Left ventricle myocardium superior (tissue), 1 donor: ENCODE results near the gene OR5M8. TPM values are rescaled to one million over a fixed set of nuclear protein-coding genes. Genes with fewer than 3 reads are reported as not detected.

Source experiments
- ATAC-seq: fragments of 200-7000 bp; cut with Tn5 transposase; one replicate; pipeline ENCODE4 v1.9.1; 2020; ENCODE audit warnings: mild to moderate bottlenecking, moderate library complexity
- DNase-seq: peaks from one replicate; pipeline ENCODE4 v3.0.0-alpha.2; 2020
- intact Hi-C: fragments of 100-400 bp; cut with micrococcal nuclease; formaldehyde crosslinking; loops from one replicate; pipeline ENCODE4 v1.11.0; 2022
- long read RNA-seq: library from polyadenylated mRNA; unstranded; transcript quantifications from one replicate; pipeline ENCODE4 v2.0.0, GENCODE V29; 2021
- total RNA-seq: library from RNA; stranded (reverse); fragmentation: NEBNext Ultra II Directional; extraction: Animal tissue kit (Norgen Biotek cat#: 25700); gene quantifications from one replicate; pipeline ENCODE4 v1.2.1, GENCODE V29; 2021
- donor health status: DM: no; HTN: yes; CAD: no; lungs with severe emphysema.

OR5M8 gene
- not detected for total RNA-seq
- long read RNA-seq, result 0 reads

DNA sequence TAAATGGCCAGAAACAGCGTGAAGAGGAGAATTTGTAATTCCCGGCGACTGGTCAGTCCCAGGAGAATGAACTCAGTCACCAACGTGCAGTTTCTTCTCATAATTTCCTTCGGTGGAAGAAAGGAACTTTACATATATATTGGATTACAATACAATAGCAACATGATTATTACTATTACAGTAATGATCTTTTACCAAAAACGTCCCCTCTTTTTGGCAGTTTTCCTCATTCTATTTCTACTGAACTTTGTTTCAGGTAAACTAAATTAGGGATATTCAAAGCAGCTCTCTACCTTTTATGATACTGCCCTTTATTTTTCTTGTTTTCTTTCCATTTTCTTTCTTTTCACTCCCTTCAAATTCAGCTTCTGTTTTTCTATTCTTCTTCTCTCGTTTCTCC lies at the start of gene OR5M8:
TSS of gene OR5M8 (minus strand) at position 101 of the 400 bp plus-strand sequence. CDS start at position 101, 0 bp downstream.
- ATAC-seq, result no peak
- intact Hi-C loops, result no loop called here
- no peak for DNase-seq

DNA sequence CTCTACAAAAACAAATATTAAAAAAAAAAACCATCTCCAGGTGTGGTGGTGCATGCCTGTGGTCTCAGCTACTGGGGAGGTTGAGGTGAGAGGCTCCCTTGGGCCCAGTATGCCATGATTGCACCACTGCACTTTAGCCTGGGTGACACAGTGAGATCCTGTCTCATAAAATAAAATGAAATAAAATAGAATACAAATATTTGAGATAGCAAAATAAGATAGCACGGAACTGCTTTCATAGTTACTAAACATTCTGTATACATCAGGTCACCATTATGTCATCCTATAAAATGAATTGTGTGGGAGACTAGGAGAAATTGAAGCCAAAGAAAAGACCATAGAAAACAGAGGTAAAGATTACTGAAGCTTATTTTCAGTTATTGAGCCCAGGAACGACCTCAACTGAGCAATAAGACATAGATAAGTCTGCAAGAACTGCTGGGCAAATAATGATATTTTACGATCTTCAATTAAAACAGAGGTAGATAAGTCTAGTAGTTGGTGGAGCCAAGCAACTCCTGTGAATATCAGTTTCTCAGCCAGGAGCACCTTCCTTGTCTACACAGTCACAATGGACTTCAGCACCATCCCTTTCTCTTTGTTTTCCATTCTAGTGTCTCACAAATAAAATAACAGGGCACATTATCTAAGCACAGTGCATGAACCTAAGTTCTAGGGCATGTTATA lies 42.0 kb upstream of the OR5M8 start:
- intact Hi-C loops, result no loop called here
- DNase-seq (no peak), ATAC-seq (no peak)

DNA sequence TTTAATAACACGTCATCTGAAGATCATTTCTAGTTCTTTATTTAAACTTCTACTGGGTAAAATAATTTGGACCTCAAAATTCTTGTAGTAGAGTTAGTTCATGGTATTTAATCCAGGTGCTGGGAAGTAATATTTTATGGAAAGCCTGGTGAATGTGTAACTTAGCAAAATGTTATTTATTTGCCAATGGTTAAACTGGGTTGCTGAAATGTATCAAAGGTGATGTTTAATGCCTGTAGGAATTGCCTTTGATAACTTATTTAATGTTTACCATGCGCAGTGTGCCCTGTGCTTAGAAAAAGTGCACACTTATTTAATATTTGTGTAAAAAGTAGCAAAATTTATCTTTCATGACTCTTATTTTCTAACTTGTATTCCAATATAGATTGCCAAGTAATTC lies 40.7 kb upstream of the OR5M8 start:
- intact Hi-C loops, result no loop called here
- no peak for DNase-seq
- ATAC-seq, result no peak

DNA sequence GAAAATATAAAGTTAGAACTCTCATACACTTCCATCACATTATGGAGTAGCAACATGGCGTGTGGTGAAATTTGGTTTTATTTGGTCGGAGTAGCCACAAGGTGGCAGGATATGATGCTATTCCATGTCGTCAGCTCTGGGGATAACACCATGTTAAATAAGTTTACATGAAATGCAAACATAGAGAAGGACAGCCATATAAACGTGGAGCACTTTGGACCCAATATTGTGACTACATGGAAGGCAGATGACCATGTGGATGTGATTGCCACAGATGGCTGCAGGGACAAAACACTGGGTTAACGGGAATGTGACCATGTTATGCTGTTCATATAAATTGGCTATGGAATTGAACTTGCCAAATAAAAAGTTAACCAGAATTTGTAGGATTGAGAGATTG lies 30.8 kb upstream of the OR5M8 start:
- DNase-seq (no peak), ATAC-seq (no peak)
- intact Hi-C loops, result no loop called here

DNA sequence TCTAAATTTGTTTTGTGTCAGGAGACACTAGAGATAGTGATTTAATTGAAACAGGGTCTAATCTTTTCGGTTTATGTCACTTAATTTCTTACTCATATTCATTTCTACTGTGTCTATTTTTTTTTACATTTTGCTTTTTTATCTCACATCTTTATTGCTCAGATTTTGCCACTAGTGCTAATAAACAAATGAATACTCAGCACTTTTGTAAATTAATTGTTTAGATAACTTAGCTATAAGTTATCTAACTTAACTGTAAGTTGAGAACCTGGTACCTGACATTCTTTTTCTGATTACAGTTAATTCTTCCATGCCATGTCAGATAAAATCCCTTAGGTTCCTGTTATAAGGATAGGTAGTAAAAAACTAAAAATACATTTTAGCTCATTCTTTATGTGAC lies 22.1 kb upstream of the OR5M8 start:
- intact Hi-C loops, result no loop called here

GRCh38 chr11:56509439-56509838 lies 18.3 kb upstream of the OR5M8 start:
- intact Hi-C loops, result no loop called here
- ATAC-seq, result no peak

More for the DNA sequence above, 22.1 kb upstream of the OR5M8 start:
- DNase-seq, result no peak
- ATAC-seq, result no peak

GRCh38 chr11:56497010-56497409 lies 5.8 kb upstream of the OR5M8 start:
- intact Hi-C loops, result no loop called here
- no peak for DNase-seq
- ATAC-seq, result no peak

More at GRCh38 chr11:56509439-56509838, 18.3 kb upstream of the OR5M8 start:
- no peak for DNase-seq

DNA sequence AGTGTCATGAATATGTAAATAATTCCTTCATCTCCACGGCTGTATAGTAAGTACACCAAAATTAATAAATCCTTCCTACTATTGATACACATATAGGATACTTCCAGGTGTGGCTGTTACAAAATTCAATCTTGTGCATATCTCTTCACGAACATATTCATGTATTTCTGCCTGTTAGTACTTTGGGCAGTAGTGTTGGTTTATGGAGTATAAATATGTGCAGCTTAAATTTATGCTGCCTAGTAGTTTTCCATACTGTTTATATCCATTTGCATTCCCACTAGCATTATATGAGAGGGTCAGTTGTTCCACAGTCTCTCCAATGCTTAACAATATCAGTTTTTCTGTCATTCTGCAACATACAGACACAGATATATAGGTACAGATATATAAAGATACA lies 3.9 kb upstream of the OR5M8 start:
- intact Hi-C loops, result no loop called here
- ATAC-seq, result no peak
- DNase-seq, result no peak

DNA sequence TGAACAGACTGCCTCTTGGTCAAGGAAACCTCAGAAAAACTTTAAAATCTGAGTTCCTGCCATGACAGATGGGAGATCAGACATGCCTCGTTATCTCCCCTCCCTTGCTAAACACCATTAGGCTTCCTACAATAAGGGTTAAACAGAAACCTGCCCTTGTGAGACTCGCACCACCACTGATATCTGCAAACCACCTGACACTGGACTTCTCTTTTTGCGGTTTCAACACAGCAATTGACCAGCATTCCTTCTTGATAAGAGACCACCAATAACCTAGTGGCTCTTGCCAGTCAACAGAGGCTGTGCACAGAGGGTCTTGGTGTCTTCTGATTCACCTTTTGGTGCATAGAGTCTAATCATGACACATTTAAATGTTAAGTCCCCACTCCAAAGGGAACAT lies 4.4 kb downstream of the OR5M8 start:
- DNase-seq (no peak), ATAC-seq (no peak)
- intact Hi-C loops, result no loop called here

GRCh38 chr11:56474729-56475235 lies 16.4 kb downstream of the OR5M8 start:
- DNase-seq (no peak), ATAC-seq (no peak)
- intact Hi-C loops, result no loop called here

DNA sequence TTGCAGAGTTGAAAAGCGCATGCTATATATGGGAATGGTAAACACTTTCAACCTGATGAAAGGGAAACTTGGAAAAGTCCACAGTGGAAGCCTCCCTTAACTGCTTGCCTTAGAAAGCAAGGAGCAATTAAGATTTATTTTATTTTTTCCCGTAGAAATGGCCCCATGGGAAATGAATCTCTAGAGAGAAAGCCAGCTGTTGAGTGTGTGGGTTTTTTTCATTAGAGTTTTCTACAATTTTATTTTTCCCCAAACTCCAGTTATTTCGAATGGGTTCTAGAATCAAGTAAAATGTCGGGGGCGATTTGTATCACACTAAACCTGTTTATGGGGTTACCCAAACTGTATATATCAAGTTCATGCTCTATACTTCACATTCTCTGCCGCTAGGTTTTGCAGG lies 17.9 kb downstream of the OR5M8 start, which contains the start of gene OR5M3:
TSS of gene OR5M3 (minus strand) at position 101 of the 400 bp plus-strand sequence. CDS start 2,855 bp downstream, outside the sequence.
- no peak for ATAC-seq
- DNase-seq, result no peak
- intact Hi-C loops, result no loop called here

GRCh38 chr11:56457076-56457475 lies 34.1 kb downstream of the OR5M8 start:
- no peak for ATAC-seq
- no peak for DNase-seq
- intact Hi-C loops, result no loop called here

DNA sequence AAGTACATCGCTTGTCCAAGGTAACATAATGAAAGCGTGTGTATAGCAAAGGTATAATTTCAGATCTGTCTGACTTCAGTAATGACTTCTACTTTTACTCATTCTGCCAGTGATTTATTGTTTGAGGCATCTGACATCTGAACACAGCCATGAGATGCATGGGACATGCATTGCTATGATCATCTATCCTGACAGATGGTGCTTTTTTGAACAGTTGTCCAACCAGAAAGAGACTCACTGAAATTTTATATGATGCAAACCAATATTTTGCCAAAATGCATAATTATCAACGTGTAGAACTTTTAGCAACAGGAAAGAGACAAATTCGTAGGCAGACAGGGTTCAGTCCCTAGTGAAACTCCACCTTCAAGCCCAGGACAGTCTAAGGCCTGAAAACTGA lies 37.6 kb downstream of the OR5M8 start:
- DNase-seq (no peak), ATAC-seq (no peak)
- intact Hi-C loops, result no loop called here

Other genes with a start within 250 kb of the OR5M8 start
- not detected for gene OR5T3, start 239.1 kb downstream of the OR5M8 start, total RNA-seq
- gene OR5T1, start 217.2 kb downstream of the OR5M8 start, total RNA-seq, result not detected
- gene OR8H1, start 199.1 kb downstream of the OR5M8 start, total RNA-seq, result not detected
- gene OR8K3, start 176.2 kb downstream of the OR5M8 start, total RNA-seq, result not detected
- gene OR8K1, start 145.3 kb downstream of the OR5M8 start, total RNA-seq, result not detected
- not detected for gene OR8J1, start 137.1 kb downstream of the OR5M8 start, total RNA-seq
- not detected for gene OR8U1, start 115.7 kb downstream of the OR5M8 start, total RNA-seq
- gene OR5AL1, start 78.7 kb downstream of the OR5M8 start, total RNA-seq, result not detected
- gene OR5M3, start 18.0 kb downstream of the OR5M8 start, total RNA-seq, result not detected
- gene OR5M11, start 51.9 kb upstream of the OR5M8 start, total RNA-seq, result not detected
- gene OR5M10, start 86.4 kb upstream of the OR5M8 start, total RNA-seq, result not detected
- gene OR5M1, start 123.5 kb upstream of the OR5M8 start, total RNA-seq, result not detected
- gene OR5AP2, start 151.1 kb upstream of the OR5M8 start, total RNA-seq, result not detected
- not detected for gene OR5AR1, start 172.3 kb upstream of the OR5M8 start, total RNA-seq
- not detected for gene OR9G1, start 207.7 kb upstream of the OR5M8 start, total RNA-seq